H1 (cell line): ENCODE data around the gene CYP2F1. TPM values are rescaled to one million over a fixed set of nuclear protein-coding genes. Genes with fewer than 3 reads are reported as not detected.
A peak's percentile ranks its signal among the peaks of the same experiment; 100 is the strongest.
"Not testable (repeated sequence)": the region's sequence is repeated elsewhere in the genome, so short reads cannot be mapped to it uniquely, and the experiment has no call there.

Experiments used
- CTCF ChIA-PET: fragments of 300-600 bp; sonication (Branson Sonifier 250); formaldehyde crosslinking; loops from one replicate; lab custom pipeline; 2021; ENCODE audit not compliant: partially characterized antibody; lab: Charles Lee
- POLR2A ChIA-PET: fragments of 300-600 bp; sonication (Branson Sonifier 250); formaldehyde crosslinking; loops from one replicate; lab custom pipeline; 2021; ENCODE audit warnings: inconsistent platforms; ENCODE audit not compliant: partially characterized antibody; lab: Charles Lee
- DNase-seq, 2 experiments: peaks; one replicate each; pipeline versions ENCODE4 v3.0.0 to v3.0.0-alpha.2; 2010 to 2022; ENCODE audit warnings: low spot score in 2 of 2, low read depth in 1 of 2, mixed read lengths in 1 of 2
- FAIRE-seq: peaks from 2 replicates; lab custom pipeline; 2011; peaks lifted over from hg19 to GRCh38; lab: Jason Lieb, UNC
- H2AFZ ChIP-seq: 2 replicates; pipeline ENCODE4 v1.8.1; 2012; ENCODE audit warnings: low read length, inconsistent platforms
- H2AK5ac ChIP-seq: 2 replicates; pipeline ENCODE4 v1.6.1; 2013; ENCODE audit warnings: low read depth, low read length
- H2BK120ac ChIP-seq: replicated peaks from 2 replicates; pipeline ENCODE3; 2013; ENCODE audit warnings: low read depth, low read length, inconsistent platforms
- H2BK12ac ChIP-seq: 2 replicates; pipeline ENCODE4 v1.6.1; 2013; ENCODE audit warnings: low read depth, low read length
- H2BK15ac ChIP-seq: 2 replicates; pipeline ENCODE4 v1.6.1; 2013; ENCODE audit warnings: low read length
- H2BK20ac ChIP-seq: 2 replicates; pipeline ENCODE4 v1.6.1; 2013; ENCODE audit warnings: low read length
- H2BK5ac ChIP-seq: 2 replicates; pipeline ENCODE4 v1.6.1; 2013; ENCODE audit warnings: low read depth, low read length
- H3K14ac ChIP-seq: 2 replicates; pipeline ENCODE4 v1.6.1; 2013; ENCODE audit warnings: inconsistent platforms; ENCODE audit not compliant: insufficient read length
- H3K18ac ChIP-seq: 2 replicates; pipeline ENCODE4 v1.6.1; 2013; ENCODE audit warnings: low read length; ENCODE audit errors: extremely low read depth
- H3K23ac ChIP-seq: 2 replicates; pipeline ENCODE4 v1.6.1; 2013; ENCODE audit warnings: inconsistent platforms; ENCODE audit not compliant: insufficient read length
- H3K23me2 ChIP-seq: 2 replicates; pipeline ENCODE4 v1.6.1; 2013; ENCODE audit warnings: low read depth, low read length
- H3K27ac ChIP-seq: 2 replicates; pipeline ENCODE4 v1.6.1; 2011; ENCODE audit warnings: low read depth, low read length, inconsistent platforms
- H3K27me3 ChIP-seq, 4 experiments: replicated peaks in 1 of 4; 1 replicate in 1 of 4; 2 replicates in 3 of 4; pipeline versions ENCODE4 v1.6.1 to v1.8.1; 2011 to 2013; ENCODE audit warnings: low read length in 3 of 4, mild to moderate bottlenecking in 3 of 4, inconsistent platforms in 2 of 4, mixed read lengths in 2 of 4, moderate library complexity in 1 of 4; ENCODE audit not compliant: control insufficient read depth in 3 of 4, insufficient read depth in 3 of 4; ENCODE audit errors: extremely low read depth in 1 of 4
- H3K36me3 ChIP-seq, 4 experiments: 2 replicates each; pipeline versions ENCODE4 v1.6.1 to v1.8.1; 2011 to 2013; ENCODE audit warnings: mild to moderate bottlenecking in 4 of 4, low read length in 3 of 4, moderate library complexity in 2 of 4, control low read depth in 1 of 4, inconsistent platforms in 1 of 4; ENCODE audit not compliant: insufficient read depth in 4 of 4, control insufficient read depth in 2 of 4
- H3K4ac ChIP-seq: replicated peaks from 2 replicates; pipeline ENCODE3; 2013; ENCODE audit warnings: low read length, low read depth, mixed read lengths, inconsistent platforms; ENCODE audit not compliant: insufficient read length
- H3K4me1 ChIP-seq, 4 experiments: replicated peaks in 1 of 4; 1 replicate in 1 of 4; 2 replicates in 3 of 4; pipeline versions ENCODE4 v1.6.1 to v1.8.1; 2011 to 2013; ENCODE audit warnings: low read length in 3 of 4, inconsistent platforms in 2 of 4, mixed read lengths in 1 of 4; ENCODE audit not compliant: insufficient read depth in 4 of 4, control insufficient read depth in 3 of 4
- H3K4me2 ChIP-seq, 2 experiments: 2 replicates each; pipeline versions ENCODE4 v1.6.1 to v1.8.1; 2011 to 2013; ENCODE audit warnings: low read depth in 2 of 2, low read length in 2 of 2, control low read depth in 1 of 2, inconsistent platforms in 1 of 2, mild to moderate bottlenecking in 1 of 2; ENCODE audit not compliant: insufficient read depth in 1 of 2
- H3K4me3 ChIP-seq, 4 experiments: fragments of 200-600, 300-600 bp in 1 of 4; sonication (generic), shearing (Covaris generic), sonication (Bioruptor Twin) in 1 of 4; 2 replicates each; pipeline versions ENCODE4 v1.5.1 to v1.8.1; 2011 to 2016; ENCODE audit warnings: low read length in 4 of 4, low read depth in 3 of 4, control low read depth in 2 of 4, inconsistent platforms in 2 of 4, mild to moderate bottlenecking in 2 of 4, mixed read lengths in 1 of 4, moderate library complexity in 1 of 4; ENCODE audit not compliant: insufficient read depth in 2 of 4; ENCODE audit errors: extremely low read depth in 1 of 4
- H3K56ac ChIP-seq: replicated peaks from 2 replicates; pipeline ENCODE3; 2013; ENCODE audit warnings: low read depth, mild to moderate bottlenecking, mixed read lengths, low read length, inconsistent platforms; ENCODE audit not compliant: insufficient read length
- H3K79me1 ChIP-seq: 2 replicates; pipeline ENCODE4 v1.6.1; 2013; ENCODE audit warnings: low read depth, low read length, control low read depth
- H3K79me2 ChIP-seq, 2 experiments: 2 replicates each; pipeline versions ENCODE4 v1.6.1 to v1.8.1; 2012 to 2013; ENCODE audit warnings: low read length in 2 of 2, mild to moderate bottlenecking in 2 of 2, inconsistent platforms in 1 of 2; ENCODE audit not compliant: insufficient read depth in 2 of 2, control insufficient read depth in 1 of 2
- H3K9ac ChIP-seq, 4 experiments: replicated peaks in 1 of 4; 1 replicate in 1 of 4; 2 replicates in 3 of 4; pipeline versions ENCODE4 v1.6.1 to v1.8.1; 2011 to 2013; ENCODE audit warnings: low read depth in 3 of 4, low read length in 3 of 4, control low read depth in 2 of 4, mild to moderate bottlenecking in 2 of 4, moderate library complexity in 2 of 4, inconsistent platforms in 1 of 4; ENCODE audit errors: extremely low read depth in 1 of 4
- H3K9me3 ChIP-seq, 2 experiments: 2 replicates each; pipeline versions ENCODE4 v1.6.1 to v1.8.1; 2012 to 2013; ENCODE audit warnings: mild to moderate bottlenecking in 2 of 2, moderate library complexity in 2 of 2, control low read depth in 1 of 2, inconsistent platforms in 1 of 2, low read depth in 1 of 2, low read length in 1 of 2, mixed read lengths in 1 of 2; ENCODE audit not compliant: insufficient read depth in 2 of 2
- H4K20me1 ChIP-seq, 2 experiments: replicated peaks in 1 of 2; 2 replicates each; pipeline versions ENCODE3 to v1.8.1; 2011 to 2013; ENCODE audit warnings: inconsistent platforms in 2 of 2, low read length in 2 of 2, mild to moderate bottlenecking in 1 of 2; ENCODE audit not compliant: insufficient read depth in 2 of 2, control insufficient read depth in 1 of 2
- H4K5ac ChIP-seq: 2 replicates; pipeline ENCODE4 v1.6.1; 2013; ENCODE audit warnings: low read length, low read depth, mixed read lengths, inconsistent platforms; ENCODE audit not compliant: insufficient read length
- H4K8ac ChIP-seq: 2 replicates; pipeline ENCODE4 v1.8.0; 2013; ENCODE audit warnings: mild to moderate bottlenecking, moderate library complexity, low read length, inconsistent platforms; ENCODE audit not compliant: insufficient read depth; ENCODE audit errors: extremely low read depth
- H4K91ac ChIP-seq: replicated peaks from 2 replicates; pipeline ENCODE3; 2013; ENCODE audit warnings: low read length, mixed read lengths, inconsistent platforms; ENCODE audit not compliant: insufficient read length
- WGBS, 2 experiments: shearing (Covaris generic) in 1 of 2; methylation state at CpG; one replicate each; pipeline versions ENCODE4 v1.1.6 to v1.1.7; 2013 to 2015; ENCODE audit warnings: low lambda C conversion rate in 2 of 2, mixed read lengths in 2 of 2, inconsistent platforms in 1 of 2, low coverage in 1 of 2, missing lambda C conversion rate in 1 of 2; ENCODE audit not compliant: insufficient replicate concordance in 2 of 2, insufficient coverage in 1 of 2, insufficient read length in 1 of 2; ENCODE audit errors: extremely low coverage in 1 of 2, missing lambda C conversion rate in 1 of 2; 5-methylcytosine and 5-hydroxymethylcytosine counted together
- polyA plus RNA-seq, 7 experiments: library from polyadenylated mRNA; depleted of rRNA in 3 of 7; stranded (reverse) in 5 of 7; unstranded in 2 of 7; fragments of >200 nt in 5 of 7; fragments of 200-250 nt in 2 of 7; gene quantifications; 1 replicate in 5 of 7; 2 replicates in 1 of 7; 4 replicates in 1 of 7; pipeline versions ENCODE4 v1.2.1 to v1.2.3, GENCODE V29; 2011 to 2013; ENCODE audit warnings: missing spikeins in 2 of 7, mixed read lengths in 2 of 7
- total RNA-seq: library from RNA; stranded (reverse); fragmentation: NEBNext Ultra II Directional; extraction: Animal tissue kit (Norgen Biotek cat#: 25700); gene quantifications from 2 replicates; pipeline ENCODE4 v1.2.1, GENCODE V29; 2021

CYP2F1 gene
- total and polyA plus RNA-seq, 2 of the 8 experiments (the other 6 are each of a cell fraction or from before 2014, with no cell fraction given): 0.17 TPM; not detected in 1

DNA sequence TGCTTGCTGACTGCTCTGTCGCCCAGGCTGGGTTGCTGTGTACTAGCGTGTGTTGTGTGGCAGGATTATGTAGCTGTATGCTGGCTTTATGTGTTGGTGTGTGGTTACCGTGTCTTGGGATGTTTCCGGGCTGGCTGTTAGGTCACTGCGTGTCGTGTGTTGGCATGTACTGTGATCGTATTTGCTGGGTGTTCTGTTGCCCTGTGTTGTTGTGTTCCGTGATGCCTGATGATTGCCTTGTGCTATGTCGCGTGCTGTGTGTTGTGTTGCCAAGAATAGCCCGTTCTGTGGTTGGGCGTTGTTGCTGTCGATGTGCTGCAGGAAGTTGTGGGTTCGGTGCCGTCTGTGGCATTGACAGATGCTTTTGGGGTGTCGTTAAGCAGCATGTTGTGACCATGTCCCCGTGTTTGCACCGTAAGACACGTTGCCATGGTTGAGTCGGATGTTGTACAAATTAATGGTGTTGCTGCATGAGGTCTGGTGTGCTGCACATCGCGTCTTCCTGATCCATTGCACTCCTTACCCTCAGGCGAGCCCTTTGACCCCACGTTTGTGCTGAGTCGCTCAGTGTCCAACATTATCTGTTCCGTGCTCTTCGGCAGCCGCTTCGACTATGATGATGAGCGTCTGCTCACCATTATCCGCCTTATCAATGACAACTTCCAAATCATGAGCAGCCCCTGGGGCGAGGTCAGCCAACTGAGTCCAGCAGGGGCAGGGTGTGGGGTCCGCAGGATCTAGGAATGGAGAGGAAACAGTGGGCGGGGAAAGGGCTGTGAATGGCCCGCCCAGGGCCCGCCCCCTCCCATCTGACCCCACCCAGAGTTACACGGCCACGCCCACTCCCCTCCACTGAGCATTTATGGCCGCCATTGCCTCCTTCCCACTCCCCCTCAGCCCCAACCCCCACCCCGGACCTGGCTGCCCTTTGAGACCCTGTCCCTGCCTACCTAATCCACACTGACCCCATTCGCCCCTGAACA lies 7.0 kb downstream of the CYP2F1 start:
- H3K4ac ChIP-seq, H4K91ac ChIP-seq, H4K8ac ChIP-seq, H3K79me2 ChIP-seq, H3K18ac ChIP-seq, H3K4me1 ChIP-seq, POLR2A ChIA-PET, H2BK120ac ChIP-seq, H3K23ac ChIP-seq, H3K14ac ChIP-seq, H3K79me1 ChIP-seq, H3K4me3 ChIP-seq, H3K9ac ChIP-seq, H3K56ac ChIP-seq, H3K9me3 ChIP-seq, H3K4me2 ChIP-seq, DNase-seq, H2AFZ ChIP-seq, H3K23me2 ChIP-seq, H4K20me1 ChIP-seq, H2BK15ac ChIP-seq, H2BK20ac ChIP-seq, H4K5ac ChIP-seq, H3K27ac ChIP-seq, H3K36me3 ChIP-seq, H3K27me3 ChIP-seq: not testable (repeated sequence)
- Histone ChIP-seq H2BK12ac (peak overlapping the region; percentile 53; the same call in 1 of the 2 replicates), H2AK5ac (peak overlapping the region; percentile 75; the same call in 1 of the 2 replicates), H2BK5ac (peak overlapping the region; percentile 18; the same call in 1 of the 2 replicates)
- FAIRE-seq: peak; percentile 62
- WGBS, 2 experiments: 93% methylated on average over 29 of the region's 41 CpGs; no CpG with 5 or more reads in 1 of the 2 experiments
- CTCF ChIA-PET: interaction anchor here (1.1 kb wide), 1 partner anchor 190 kb away, joined by 3 read pairs; no protein-coding TSS in a partner anchor
